Brain microvascular endothelial cell (primary cell): Measurements from ENCODE around the gene ALKBH5.

ENCODE experiments used
- DNase-seq: peaks from one replicate; pipeline ENCODE4 v3.0.0-alpha.2; 2020
- H3K27ac ChIP-seq: fragments of 250-450 bp; sonication (Bioruptor Pico); 2 replicates; pipeline ENCODE4 v1.5.1; 2020; ENCODE audit warnings: mild to moderate bottlenecking, moderate library complexity
- H3K27me3 ChIP-seq: fragments of 250-450 bp; sonication (Bioruptor Pico); replicated peaks from 2 replicates; pipeline ENCODE4 v1.5.1; 2020; ENCODE audit warnings: mild to moderate bottlenecking
- H3K36me3 ChIP-seq: fragments of 250-450 bp; sonication (Bioruptor Pico); replicated peaks from 2 replicates; pipeline ENCODE4 v1.5.1; 2020; ENCODE audit warnings: mild to moderate bottlenecking
- H3K4me3 ChIP-seq: 2 replicates; pipeline ENCODE4 v1.5.1; 2011; ENCODE audit warnings: low read depth, mild to moderate bottlenecking, control low read depth, low read length, moderate library complexity
- CTCF ChIP-seq: IDR thresholded peaks from 2 replicates; pipeline ENCODE4 v1.5.1; 2011; ENCODE audit warnings: low read depth, mild to moderate bottlenecking, moderate library complexity, low read length, control low read depth, inconsistent platforms; ENCODE audit errors: missing control alignments
- in situ Hi-C: cut with HindIII; loops from 2 replicates; pipeline ENCODE4 v1.10.0; 2017; ENCODE audit warnings: low sequenced_read_pairs, low pct_ligation_motif_present

ALKBH5 gene

GRCh38 chr17:18159551-18160120, 24.0 kb upstream of the ALKBH5 start:
- in situ Hi-C loops, result no loop called here
- H3K4me3 ChIP-seq, result no peak overlapping the region
- H3K36me3 ChIP-seq, result no peaks in the 10 kb centered on the region
- no peak for DNase-seq
- no peak overlapping the region for H3K27ac ChIP-seq
- TF ChIP-seq CTCF, result no peak
- no peaks in the 10 kb centered on the region for H3K27me3 ChIP-seq

GRCh38 chr17:18160128-18160856, 23.3 kb upstream of the ALKBH5 start:
- Histone ChIP-seq H3K27ac (no peak overlapping the region), H3K36me3 (no peaks in the 10 kb centered on the region), H3K4me3 (no peak overlapping the region), H3K27me3 (no peaks in the 10 kb centered on the region)
- TF ChIP-seq CTCF, result no peak
- no peak for DNase-seq
- in situ Hi-C loops, result no loop called here

- H3K4me3 ChIP-seq, result no peak overlapping the region
- no peaks in the 10 kb centered on the region for H3K36me3 ChIP-seq
- no peak overlapping the region for H3K27ac ChIP-seq
- no peaks in the 10 kb centered on the region for H3K27me3 ChIP-seq
- no peak for DNase-seq
- in situ Hi-C loops, result no loop called here
- TF ChIP-seq CTCF, result no peak
Measured at GRCh38 chr17:18161207-18162145, 22.2 kb upstream of the ALKBH5 start.

GRCh38 chr17:18163547-18163946, 20.1 kb upstream of the ALKBH5 start:
- TF ChIP-seq CTCF, result no peak
- in situ Hi-C loops, result no loop called here
- Histone ChIP-seq H3K36me3 (no peaks in the 10 kb centered on the region), H3K27ac (no peak overlapping the region), H3K27me3 (no peaks in the 10 kb centered on the region), H3K4me3 (no peak overlapping the region)
- no peak for DNase-seq

- Histone ChIP-seq H3K27me3 (no peaks in the 10 kb centered on the region), H3K4me3 (no peak overlapping the region), H3K36me3 (no peaks in the 10 kb centered on the region), H3K27ac (no peak overlapping the region)
- peak; percentile 13 for TF ChIP-seq CTCF
- in situ Hi-C loops, result no loop called here
- no peak for DNase-seq
Measured at GRCh38 chr17:18166894-18167293, 16.7 kb upstream of the ALKBH5 start.
